Measurements from ENCODE around the gene MTHFD2.

MTHFD2 gene

GRCh38 chr2:74253971-74254310, 55.5 kb downstream of the MTHFD2 start:
- DNase-seq (ENCODE audit: extremely low read depth, low read depth): no peak
- TF ChIP-seq CTCF (IDR thresholded peaks at IDR 0.05; ENCODE audit: low read depth, low read length): no peak

GRCh38 chr2:74255660-74256213, 57.3 kb downstream of the MTHFD2 start:
- TF ChIP-seq CTCF (IDR thresholded peaks at IDR 0.05; ENCODE audit: low read depth, low read length): no peak

GRCh38 chr2:74259191-74259590, 60.8 kb downstream of the MTHFD2 start:
- DNase-seq (ENCODE audit: extremely low read depth, low read depth): no peak
- TF ChIP-seq CTCF (IDR thresholded peaks at IDR 0.05; ENCODE audit: low read depth, low read length): no peak

More at GRCh38 chr2:74255660-74256213, 57.3 kb downstream of the MTHFD2 start:
- no peak for DNase-seq (ENCODE audit: extremely low read depth, low read depth)

- TF ChIP-seq CTCF (IDR thresholded peaks at IDR 0.05; ENCODE audit: low read depth, low read length): no peak
- no peak for DNase-seq (ENCODE audit: extremely low read depth, low read depth)
Measured at GRCh38 chr2:74259733-74260132, 61.3 kb downstream of the MTHFD2 start.

GRCh38 chr2:74260495-74260894, 62.1 kb downstream of the MTHFD2 start:
- DNase-seq (ENCODE audit: extremely low read depth, low read depth): no peak
- no peak for TF ChIP-seq CTCF (IDR thresholded peaks at IDR 0.05; ENCODE audit: low read depth, low read length)

GRCh38 chr2:74261204-74261864, 62.9 kb downstream of the MTHFD2 start:
- TF ChIP-seq CTCF (IDR thresholded peaks at IDR 0.05; ENCODE audit: low read depth, low read length): peak; percentile 67
- no peak for DNase-seq (ENCODE audit: extremely low read depth, low read depth)

- DNase-seq (ENCODE audit: extremely low read depth, low read depth): no peak
- no peak for TF ChIP-seq CTCF (IDR thresholded peaks at IDR 0.05; ENCODE audit: low read depth, low read length)
Measured at GRCh38 chr2:74262681-74263080, 64.3 kb downstream of the MTHFD2 start.

All from AG09319 (cell line).